GM12878 (cell line): ENCODE measurements around the gene RENBP. TPM values are rescaled to one million over a fixed set of nuclear protein-coding genes. Genes with fewer than 3 reads are reported as not detected.

Experiments
- BCL11A ChIP-seq: IDR thresholded peaks from 2 replicates; pipeline ENCODE4 v1.6.1; 2011; ENCODE audit warnings: low read depth, low read length
- BCL3 ChIP-seq: IDR thresholded peaks from 2 replicates; pipeline ENCODE4 v1.6.1; 2011; ENCODE audit warnings: borderline replicate concordance, low read depth, mild to moderate bottlenecking, moderate library complexity, low read length; ENCODE audit not compliant: insufficient read depth, poor library complexity, severe bottlenecking
- BMI1 ChIP-seq: fragments of 450-650 bp; IDR thresholded peaks from 2 replicates; pipeline ENCODE4 v1.6.1; 2016; ENCODE audit warnings: mild to moderate bottlenecking, moderate library complexity, borderline replicate concordance
- BRCA1 ChIP-seq: IDR thresholded peaks from 2 replicates; pipeline ENCODE4 v1.6.1; 2011; ENCODE audit warnings: low read depth, low read length, improper control_type of control experiment
- CTCF ChIP-seq, 3 experiments: IDR thresholded peaks in 2 of 3; conservative IDR thresholded peaks in 1 of 3; 2 replicates each; pipeline ENCODE4 v1.5.1; 2011; ENCODE audit warnings: low read depth in 3 of 3, low read length in 3 of 3, mild to moderate bottlenecking in 3 of 3, control low read depth in 2 of 3, moderate library complexity in 2 of 3, inconsistent platforms in 1 of 3, mixed read lengths in 1 of 3; ENCODE audit not compliant: control insufficient read depth in 2 of 3, insufficient read depth in 1 of 3; ENCODE audit errors: extremely low read depth in 1 of 3
- E2F8 ChIP-seq: fragments of 450-650 bp; IDR thresholded peaks from 2 replicates; pipeline ENCODE4 v1.6.1; 2018; ENCODE audit warnings: mild to moderate bottlenecking, low read depth, moderate library complexity; ENCODE audit not compliant: partially characterized antibody
- E4F1 ChIP-seq: fragments of 450-650 bp; IDR thresholded peaks from 2 replicates; pipeline ENCODE4 v1.6.1; 2018; ENCODE audit warnings: borderline replicate concordance, mild to moderate bottlenecking; ENCODE audit not compliant: partially characterized antibody
- ESRRA ChIP-seq: IDR thresholded peaks from 2 replicates; pipeline ENCODE4 v1.6.1; 2012; ENCODE audit warnings: mild to moderate bottlenecking, low read length, improper control_type of control experiment
- FOXM1 ChIP-seq: IDR thresholded peaks from 2 replicates; pipeline ENCODE4 v1.6.1; 2012; ENCODE audit warnings: low read depth, mild to moderate bottlenecking, inconsistent platforms, low read length, moderate library complexity
- NR2C1 ChIP-seq: fragments of 450-650 bp; IDR thresholded peaks from 2 replicates; pipeline ENCODE4 v1.6.1; 2017; ENCODE audit warnings: antibody characterized with exemption, mild to moderate bottlenecking, moderate library complexity
- PBX3 ChIP-seq: IDR thresholded peaks from 2 replicates; pipeline ENCODE4 v1.6.1; 2011; ENCODE audit warnings: mild to moderate bottlenecking, low read depth, low read length, moderate library complexity; ENCODE audit not compliant: insufficient replicate concordance
- POLR2AphosphoS2 ChIP-seq: IDR thresholded peaks from 2 replicates; pipeline ENCODE4 v1.6.1; 2011; ENCODE audit warnings: low read depth, mild to moderate bottlenecking, low read length, improper control_type of control experiment, moderate library complexity
- SMAD1 ChIP-seq: fragments of 450-650 bp; IDR thresholded peaks from 2 replicates; pipeline ENCODE4 v1.6.1; 2018; ENCODE audit warnings: mild to moderate bottlenecking, low read depth; ENCODE audit not compliant: partially characterized antibody
- SMARCA5 ChIP-seq: fragments of 450-650 bp; IDR thresholded peaks from 2 replicates; pipeline ENCODE4 v1.6.1; 2017; ENCODE audit warnings: mild to moderate bottlenecking
- SMC3 ChIP-seq: IDR thresholded peaks from 2 replicates; pipeline ENCODE4 v1.6.1; 2011; ENCODE audit warnings: low read length, improper control_type of control experiment, borderline replicate concordance
- SP1 ChIP-seq: IDR thresholded peaks from one replicate; pipeline ENCODE4 v1.6.1; 2011; ENCODE audit warnings: low read depth, low read length
- SREBF2 ChIP-seq: IDR thresholded peaks from 2 replicates; pipeline ENCODE4 v1.6.1; 2012; ENCODE audit warnings: mild to moderate bottlenecking, low read length
- polyA plus RNA-seq, 11 experiments: library from polyadenylated mRNA; depleted of rRNA in 4 of 11; unstranded in 6 of 11; stranded (reverse) in 5 of 11; fragments of >200 nt; fragmentation: Nextera tagmentation in 4 of 11; fragmentation: Illumina TruSeq in 1 of 11; extraction: Ambion mirVana in 4 of 11; extraction: Trizol in 1 of 11; gene quantifications; 1 replicate in 1 of 11; 2 replicates in 10 of 11; pipeline versions ENCODE4 v1.2.1 to v1.2.3, GENCODE V29; 2011 to 2016; ENCODE audit warnings: inconsistent platforms in 2 of 11, missing spikeins in 2 of 11, low read depth in 1 of 11
- total RNA-seq, 4 experiments: library from RNA; depleted of rRNA in 3 of 4; stranded (reverse); fragments of >200 nt in 3 of 4; fragmentation: Illumina TruSeq in 1 of 4; extraction: Trizol in 1 of 4; gene quantifications; 2 replicates each; pipeline versions ENCODE4 v1.2.1 to v1.2.3, GENCODE V29; 2013 to 2021

Gene RENBP
- total and polyA plus RNA-seq, 10 of the 15 experiments (the other 5 are each of a cell fraction or from before 2014, with no cell fraction given): 0.36 to 4.9 (median 1.8) TPM; not detected in 3

- TF ChIP-seq BMI1: no peak
- TF ChIP-seq SMC3: no peak
- TF ChIP-seq SMAD1: no peak
- no peak for TF ChIP-seq BRCA1
- no peak for TF ChIP-seq CTCF (IDR thresholded peaks at IDR 0.05 in 2 of 3, conservative IDR thresholded peaks at IDR 0.05 in 1 of 3; ENCODE audit: control insufficient read depth in 2 of 3, extremely low read depth in 1 of 3, insufficient read depth in 1 of 3, low read depth in 3 of 3, low read length in 3 of 3)
- no peak for TF ChIP-seq E4F1
- peak; percentile 85 for TF ChIP-seq NR2C1
- TF ChIP-seq BCL3: peak; percentile 3
- no peak for TF ChIP-seq E2F8
- peak; percentile 76 for TF ChIP-seq SMARCA5
- TF ChIP-seq SREBF2: no peak
- TF ChIP-seq BCL11A: no peak
- no peak for TF ChIP-seq POLR2AphosphoS2
- no peak for TF ChIP-seq SP1
- TF ChIP-seq PBX3: no peak
- no peak for TF ChIP-seq FOXM1
- TF ChIP-seq ESRRA: no peak
Observed at GRCh38 chrX:153971450-153972367, 27.3 kb upstream of the RENBP start, which contains the start of gene HCFC1 (continued).
